Central memory CD8-positive, alpha-beta T cell (primary cell): ENCODE data around the gene EFCAB8.

Experiments used
- ATAC-seq: fragments of 150-1000 bp; cut with Tn5 transposase; replicated peaks from 2 replicates; pipeline ENCODE4 v1.10.0; 2022; ENCODE audit warnings: mild to moderate bottlenecking, moderate FRiP score, moderate number of reproducible peaks; ENCODE audit not compliant: poor library complexity, severe bottlenecking; ENCODE audit errors: extremely low read depth
- DNase-seq, 2 donors: peaks; one replicate each; pipeline ENCODE4 v3.0.0; 2021; ENCODE audit warnings: low spot score in 2 of 2
- H3K27ac Mint-ChIP-seq: one replicate; pipeline ENCODE4 v1.8.0; 2022; ENCODE audit warnings: low read depth, mild to moderate bottlenecking, moderate library complexity, mixed read lengths
- H3K27me3 Mint-ChIP-seq: one replicate; pipeline ENCODE4 v1.8.0; 2022; ENCODE audit warnings: mixed read lengths
- H3K36me3 Mint-ChIP-seq: one replicate; pipeline ENCODE4 v1.8.0; 2022; ENCODE audit warnings: mild to moderate bottlenecking, moderate library complexity, mixed read lengths; ENCODE audit not compliant: insufficient read depth
- H3K4me1 Mint-ChIP-seq: one replicate; pipeline ENCODE4 v1.8.0; 2022; ENCODE audit warnings: mixed read lengths
- H3K4me3 Mint-ChIP-seq: one replicate; pipeline ENCODE4 v1.8.0; 2022; ENCODE audit warnings: mild to moderate bottlenecking, moderate library complexity, mixed read lengths
- H3K9me3 Mint-ChIP-seq: one replicate; pipeline ENCODE4 v1.8.0; 2022; ENCODE audit warnings: mixed read lengths

EFCAB8 gene

DNA sequence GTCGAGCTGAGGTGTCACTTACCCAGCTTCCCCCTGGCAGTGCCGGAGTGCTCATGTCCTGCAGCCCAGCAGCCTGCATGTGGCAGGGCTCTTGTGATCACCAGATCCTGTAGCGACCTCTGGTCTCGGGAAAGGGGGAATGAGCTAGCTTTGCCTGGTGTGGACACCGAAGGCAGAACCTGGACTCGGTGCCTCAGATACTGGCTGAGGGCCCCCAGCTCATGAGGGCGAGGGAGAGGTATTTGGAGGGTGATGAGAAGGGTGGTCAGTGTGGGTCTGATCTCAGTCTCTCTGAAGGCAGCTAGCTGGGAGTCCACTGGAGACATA, 119.2 kb downstream of the EFCAB8 start:
- peaks cover 5% of the 10 kb centered on the region for H3K9me3 Mint-ChIP-seq

GRCh38 chr20:32979201-32979998, 120.7 kb downstream of the EFCAB8 start:
- DNase-seq: no peak
- H3K4me1 Mint-ChIP-seq: peaks cover 15% of the 10 kb centered on the region

More for the DNA sequence above, 119.2 kb downstream of the EFCAB8 start:
- no peaks in the 10 kb centered on the region for H3K27me3 Mint-ChIP-seq
- ATAC-seq (no peak), DNase-seq (no peak)
- H3K4me1 Mint-ChIP-seq: peaks cover 22% of the 10 kb centered on the region
- no peak overlapping the region for H3K4me3 Mint-ChIP-seq
- H3K36me3 Mint-ChIP-seq: peaks cover 2% of the 10 kb centered on the region
- no peak overlapping the region for H3K27ac Mint-ChIP-seq

DNA sequence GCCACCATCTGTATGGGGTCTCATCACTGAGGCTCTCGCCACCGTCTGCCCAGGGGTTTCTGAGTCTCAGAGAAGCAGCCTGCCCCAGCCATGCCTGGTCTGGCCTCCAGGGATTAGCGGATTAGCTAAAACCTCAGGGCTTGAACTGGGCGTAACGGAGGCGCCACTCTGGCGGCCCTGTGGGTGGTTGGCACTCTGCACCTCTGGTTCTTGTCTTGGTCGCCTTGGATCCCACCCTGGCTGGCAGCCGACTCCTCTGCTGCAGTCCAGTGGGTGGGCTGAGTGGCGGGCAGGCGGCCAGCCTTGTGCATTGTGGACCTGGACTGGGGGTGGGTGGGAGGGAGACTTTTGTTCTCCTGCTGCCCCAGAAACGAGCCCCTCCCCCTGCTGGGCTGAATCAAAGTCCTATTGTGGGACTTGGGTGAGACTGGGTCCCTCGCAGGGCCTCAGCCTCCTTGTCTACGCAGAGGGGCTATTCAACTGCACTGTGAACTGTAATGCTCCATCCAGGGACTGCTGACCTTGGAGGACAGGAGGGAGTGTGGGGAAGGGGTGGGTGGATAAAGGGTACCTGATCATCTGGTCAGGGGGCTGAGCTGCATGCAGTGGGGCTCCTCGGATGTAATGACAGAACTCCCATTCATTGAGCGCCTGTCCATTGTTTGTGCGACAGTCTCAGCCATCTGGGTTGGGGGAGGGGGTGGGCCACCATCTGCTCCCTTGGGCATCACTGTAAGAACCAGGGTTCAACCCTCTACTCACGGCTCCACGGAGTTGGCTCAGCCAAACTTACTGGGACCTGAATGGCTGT, 121.6 kb downstream of the EFCAB8 start:
- DNase-seq (no peak), ATAC-seq (no peak)
- Mint-ChIP-seq H3K4me1 (peaks cover 7% of the 10 kb centered on the region), H3K4me3 (no peak overlapping the region), H3K27me3 (no peaks in the 10 kb centered on the region), H3K27ac (no peak overlapping the region), H3K9me3 (peaks cover 5% of the 10 kb centered on the region), H3K36me3 (no peaks in the 10 kb centered on the region)

More at GRCh38 chr20:32979201-32979998, 120.7 kb downstream of the EFCAB8 start:
- no peaks in the 10 kb centered on the region for H3K36me3 Mint-ChIP-seq
- peaks cover 5% of the 10 kb centered on the region for H3K9me3 Mint-ChIP-seq
- no peak overlapping the region for H3K4me3 Mint-ChIP-seq
- no peak overlapping the region for H3K27ac Mint-ChIP-seq
- no peak for ATAC-seq
- no peaks in the 10 kb centered on the region for H3K27me3 Mint-ChIP-seq

DNA sequence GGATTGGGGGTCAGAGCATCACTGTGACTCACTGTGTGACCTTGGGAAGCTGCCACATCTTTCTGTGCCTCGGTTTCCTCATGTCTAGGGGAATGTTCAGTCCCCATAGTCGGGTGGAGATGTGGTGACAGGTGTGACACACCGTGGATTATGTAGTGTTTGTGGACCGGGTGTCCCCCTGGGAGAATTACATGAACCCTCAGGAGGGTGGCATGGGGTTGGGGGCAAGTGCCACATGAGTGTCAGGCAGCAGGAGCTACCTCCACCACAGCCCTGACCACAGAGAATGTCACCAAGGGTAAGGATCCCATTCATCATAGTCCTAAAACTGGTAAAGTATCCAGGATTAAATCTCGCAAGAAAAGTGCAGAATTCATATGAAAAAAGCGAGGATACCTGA, 122.3 kb downstream of the EFCAB8 start:
- no peak for DNase-seq
- Mint-ChIP-seq H3K27ac (no peak overlapping the region), H3K4me3 (no peak overlapping the region), H3K9me3 (peaks cover 5% of the 10 kb centered on the region), H3K4me1 (peaks cover 6% of the 10 kb centered on the region), H3K27me3 (no peaks in the 10 kb centered on the region), H3K36me3 (no peaks in the 10 kb centered on the region)
- no peak for ATAC-seq

DNA sequence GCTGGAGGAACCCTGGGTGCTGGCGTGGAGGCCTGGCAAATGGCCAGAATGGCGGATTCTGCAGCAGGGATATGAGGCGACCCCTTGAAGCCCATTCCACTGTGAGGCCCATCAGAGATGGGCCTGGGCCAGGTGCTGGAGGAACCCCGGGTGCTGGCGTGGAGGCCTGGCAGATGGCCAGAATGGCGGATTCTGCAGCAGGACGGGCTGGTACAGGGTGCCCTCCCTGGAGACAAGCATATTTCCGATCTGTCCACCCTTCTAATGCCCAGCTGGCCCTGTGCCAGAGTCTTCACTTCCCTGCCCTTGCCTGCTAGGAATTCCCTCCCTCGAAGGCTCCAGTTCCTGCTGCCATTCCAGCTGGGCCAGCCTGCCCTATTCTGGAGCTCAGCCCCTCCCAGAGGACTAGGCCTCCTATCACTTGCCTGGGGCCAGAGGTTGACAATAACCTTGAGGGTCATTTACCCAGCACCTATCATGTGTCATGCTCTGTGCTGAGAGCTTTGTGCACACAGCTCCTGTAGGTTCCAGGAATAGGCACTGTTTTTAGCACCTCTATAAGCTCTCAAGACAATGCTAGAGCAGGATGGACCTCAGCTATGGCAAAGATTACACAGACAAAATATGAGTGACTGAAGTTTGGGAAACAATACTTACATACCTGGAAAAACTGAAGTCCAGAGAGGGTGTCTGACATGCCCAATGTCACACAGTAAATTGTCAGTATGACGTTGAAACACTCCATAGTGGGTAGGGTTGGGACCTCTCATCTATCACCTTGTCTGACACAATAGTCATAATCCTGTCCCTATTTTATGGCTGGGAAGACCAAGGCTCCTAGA, 124.1 kb downstream of the EFCAB8 start:
- H3K27me3 Mint-ChIP-seq: no peaks in the 10 kb centered on the region
- H3K36me3 Mint-ChIP-seq: no peaks in the 10 kb centered on the region
- no peaks in the 10 kb centered on the region for H3K9me3 Mint-ChIP-seq
- H3K4me1 Mint-ChIP-seq: no peaks in the 10 kb centered on the region
- ATAC-seq: no peak
- DNase-seq: no peak
- H3K4me3 Mint-ChIP-seq: no peak overlapping the region
- H3K27ac Mint-ChIP-seq: no peak overlapping the region

DNA sequence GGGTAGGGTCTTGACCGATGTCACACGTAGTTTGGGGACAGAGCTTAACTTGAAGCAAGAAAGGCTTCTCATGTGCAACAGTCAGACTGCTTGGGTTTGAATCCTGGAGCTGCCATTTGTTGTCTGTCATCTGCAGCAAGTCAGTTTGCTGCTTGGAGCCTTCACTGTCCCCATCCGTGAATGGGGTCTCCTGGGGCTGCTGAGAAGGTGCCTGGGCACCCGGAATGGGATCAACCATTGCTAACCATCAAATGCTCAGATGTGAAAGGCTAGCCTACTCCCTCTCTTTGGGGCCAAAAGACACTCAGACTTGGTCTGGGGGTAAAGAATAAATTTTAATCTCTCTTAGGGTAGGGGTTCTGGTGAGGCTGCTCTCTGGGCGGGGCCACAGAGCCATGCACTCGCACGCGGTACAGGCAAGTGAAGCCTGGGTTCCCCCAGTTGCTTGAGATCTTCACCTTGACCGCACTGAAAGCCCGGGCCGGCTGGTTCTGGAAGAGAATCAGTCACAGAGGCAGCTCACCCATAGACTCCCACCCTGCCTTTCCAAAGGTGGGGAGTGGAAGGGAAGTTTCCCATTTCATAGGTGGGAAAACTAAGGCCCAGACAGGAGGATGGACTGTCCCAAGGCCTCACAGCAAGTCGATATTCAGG, 124.9 kb downstream of the EFCAB8 start:
- H3K9me3 Mint-ChIP-seq: no peaks in the 10 kb centered on the region
- no peak for DNase-seq
- H3K27ac Mint-ChIP-seq: no peak overlapping the region
- H3K27me3 Mint-ChIP-seq: no peaks in the 10 kb centered on the region
- H3K4me1 Mint-ChIP-seq: no peaks in the 10 kb centered on the region
- ATAC-seq: no peak
- H3K4me3 Mint-ChIP-seq: no peak overlapping the region
- no peaks in the 10 kb centered on the region for H3K36me3 Mint-ChIP-seq

GRCh38 chr20:32984196-32984595, 125.5 kb downstream of the EFCAB8 start:
- Mint-ChIP-seq H3K27ac (no peak overlapping the region), H3K36me3 (no peaks in the 10 kb centered on the region), H3K9me3 (no peaks in the 10 kb centered on the region), H3K4me3 (no peak overlapping the region), H3K4me1 (no peaks in the 10 kb centered on the region), H3K27me3 (no peaks in the 10 kb centered on the region)
- ATAC-seq (no peak), DNase-seq (no peak)

GRCh38 chr20:32984631-32985354, 126.1 kb downstream of the EFCAB8 start:
- Mint-ChIP-seq H3K4me1 (no peaks in the 10 kb centered on the region), H3K27me3 (no peaks in the 10 kb centered on the region), H3K36me3 (no peaks in the 10 kb centered on the region), H3K4me3 (no peak overlapping the region), H3K27ac (no peak overlapping the region), H3K9me3 (no peaks in the 10 kb centered on the region)
- ATAC-seq (no peak), DNase-seq (no peak)

DNA sequence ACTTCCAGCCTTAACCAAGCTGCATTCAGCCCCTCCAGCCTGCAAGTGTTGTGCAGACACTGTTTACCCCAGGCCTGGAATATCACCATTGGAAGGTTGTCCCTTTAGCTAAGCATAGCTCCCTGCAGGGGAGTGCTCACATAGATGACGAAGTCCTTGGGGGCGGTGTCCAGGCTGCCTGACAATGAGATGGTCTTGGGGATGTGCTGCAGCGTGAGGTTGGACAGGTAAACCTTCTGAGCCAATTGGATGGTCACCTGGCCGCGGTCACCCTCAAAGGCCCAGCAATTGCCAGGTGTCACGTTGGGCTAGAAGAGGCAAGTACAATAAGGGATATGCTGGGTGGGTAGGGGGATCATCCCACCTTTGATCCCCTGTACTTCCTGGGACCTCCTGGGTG, 126.9 kb downstream of the EFCAB8 start:
- Mint-ChIP-seq H3K27ac (no peak overlapping the region), H3K9me3 (no peaks in the 10 kb centered on the region), H3K4me1 (no peaks in the 10 kb centered on the region), H3K27me3 (no peaks in the 10 kb centered on the region), H3K36me3 (no peaks in the 10 kb centered on the region), H3K4me3 (no peak overlapping the region)
- ATAC-seq: no peak
- no peak for DNase-seq

GRCh38 chr20:32986331-32986966, 127.7 kb downstream of the EFCAB8 start:
- H3K4me3 Mint-ChIP-seq: no peak overlapping the region
- H3K36me3 Mint-ChIP-seq: no peaks in the 10 kb centered on the region
- H3K27ac Mint-ChIP-seq: no peak overlapping the region
- ATAC-seq (no peak), DNase-seq (no peak)
- no peaks in the 10 kb centered on the region for H3K27me3 Mint-ChIP-seq
- H3K4me1 Mint-ChIP-seq: peaks cover 5% of the 10 kb centered on the region
- H3K9me3 Mint-ChIP-seq: no peaks in the 10 kb centered on the region

- Mint-ChIP-seq H3K36me3 (no peaks in the 10 kb centered on the region), H3K27ac (no peak overlapping the region)
- ATAC-seq: no peak
These were observed 128.5 kb downstream of the EFCAB8 start for GRCh38 chr20:32987044-32987825.

More at GRCh38 chr20:32987044-32987825, 128.5 kb downstream of the EFCAB8 start:
- Mint-ChIP-seq H3K27me3 (no peaks in the 10 kb centered on the region), H3K4me1 (peaks cover 5% of the 10 kb centered on the region), H3K9me3 (no peaks in the 10 kb centered on the region), H3K4me3 (no peak overlapping the region)
- DNase-seq: no peak
